Adipocyte (in vitro differentiated cells): ENCODE measurements around the gene CDV3.

Experiments used
- DNase-seq: peaks from one replicate; pipeline ENCODE4 v3.0.0-alpha.2; 2015; ENCODE audit warnings: low read depth
- H3K27me3 ChIP-seq: replicated peaks from 2 replicates; pipeline ENCODE4 v1.7.0; 2013; ENCODE audit warnings: mild to moderate bottlenecking, low read length, moderate library complexity; ENCODE audit not compliant: control insufficient read depth, insufficient read depth
- H3K36me3 ChIP-seq: 2 replicates; pipeline ENCODE4 v1.7.0; 2013; ENCODE audit warnings: low read length, mild to moderate bottlenecking, moderate library complexity; ENCODE audit not compliant: control insufficient read depth, insufficient read depth, severe bottlenecking
- H3K4me1 ChIP-seq: 2 replicates; pipeline ENCODE4 v1.7.0; 2013; ENCODE audit warnings: mild to moderate bottlenecking, low read length, moderate library complexity; ENCODE audit not compliant: control insufficient read depth, insufficient read depth
- H3K4me3 ChIP-seq: 2 replicates; pipeline ENCODE4 v1.7.0; 2013; ENCODE audit warnings: mild to moderate bottlenecking, low read length, moderate library complexity
- H3K9ac ChIP-seq: 2 replicates; pipeline ENCODE4 v1.7.0; 2013; ENCODE audit warnings: mild to moderate bottlenecking, low read length, moderate library complexity
- H3K9me3 ChIP-seq: 2 replicates; pipeline ENCODE4 v1.7.0; 2013; ENCODE audit warnings: mild to moderate bottlenecking, low read length, moderate library complexity; ENCODE audit not compliant: control insufficient read depth

CDV3 gene

GRCh38 chr3:133568294-133569014 is 5.0 kb upstream of the CDV3 start:
- peaks cover 45% of the 10 kb centered on the region for H3K4me1 ChIP-seq
- no peaks in the 10 kb centered on the region for H3K9me3 ChIP-seq
- no peaks in the 10 kb centered on the region for H3K27me3 ChIP-seq
- peak; percentile 66 for DNase-seq
- H3K36me3 ChIP-seq: no peaks in the 10 kb centered on the region
- H3K9ac ChIP-seq: no peak overlapping the region
- no peak overlapping the region for H3K4me3 ChIP-seq

- H3K9me3 ChIP-seq: no peaks in the 10 kb centered on the region
- DNase-seq: peak; percentile 81
Measured at GRCh38 chr3:133570139-133570936, 3.1 kb upstream of the CDV3 start.

GRCh38 chr3:133570937-133571320 is 2.6 kb upstream of the CDV3 start:
- Histone ChIP-seq H3K4me3 (no peak overlapping the region), H3K27me3 (no peaks in the 10 kb centered on the region), H3K9me3 (no peaks in the 10 kb centered on the region), H3K36me3 (peaks cover 8% of the 10 kb centered on the region), H3K4me1 (peaks cover 49% of the 10 kb centered on the region), H3K9ac (no peak overlapping the region)
- DNase-seq: peak; percentile 32

More at GRCh38 chr3:133570139-133570936, 3.1 kb upstream of the CDV3 start:
- Histone ChIP-seq H3K27me3 (no peaks in the 10 kb centered on the region), H3K4me3 (no peak overlapping the region), H3K9ac (peak overlapping the region; percentile 9), H3K4me1 (peaks cover 45% of the 10 kb centered on the region), H3K36me3 (peaks cover 2% of the 10 kb centered on the region)

- H3K9ac ChIP-seq: peak overlapping the region; percentile 72
- no peaks in the 10 kb centered on the region for H3K9me3 ChIP-seq
- peak overlapping the region; percentile 56 for H3K4me3 ChIP-seq
- DNase-seq: no peak
- no peaks in the 10 kb centered on the region for H3K27me3 ChIP-seq
- H3K4me1 ChIP-seq: peaks cover 59% of the 10 kb centered on the region
- peaks cover 18% of the 10 kb centered on the region for H3K36me3 ChIP-seq
Measured at GRCh38 chr3:133572158-133573053, 1.1 kb upstream of the CDV3 start.

- Histone ChIP-seq H3K36me3 (peaks cover 25% of the 10 kb centered on the region), H3K9me3 (no peaks in the 10 kb centered on the region), H3K27me3 (no peaks in the 10 kb centered on the region), H3K9ac (peak overlapping the region; percentile 98), H3K4me3 (peak overlapping the region; percentile 99), H3K4me1 (peaks cover 62% of the 10 kb centered on the region)
- peak; percentile 100 for DNase-seq
Measured at GRCh38 chr3:133573054-133573628, 345 bp upstream of the CDV3 start.

- Histone ChIP-seq H3K9ac (peak overlapping the region; percentile 98), H3K4me1 (peaks cover 60% of the 10 kb centered on the region)
- DNase-seq: peak; percentile 88
Measured at GRCh38 chr3:133574260-133574881, 885 bp downstream of the CDV3 start.

GRCh38 chr3:133575086-133575485 is 1.6 kb downstream of the CDV3 start:
- H3K9me3 ChIP-seq: no peaks in the 10 kb centered on the region
- peak; percentile 44 for DNase-seq
- H3K9ac ChIP-seq: peak overlapping the region; percentile 98
- peaks cover 42% of the 10 kb centered on the region for H3K36me3 ChIP-seq
- H3K4me3 ChIP-seq: peak overlapping the region; percentile 99
- no peaks in the 10 kb centered on the region for H3K27me3 ChIP-seq
- H3K4me1 ChIP-seq: peaks cover 52% of the 10 kb centered on the region

More at GRCh38 chr3:133574260-133574881, 885 bp downstream of the CDV3 start:
- H3K9me3 ChIP-seq: no peaks in the 10 kb centered on the region
- H3K27me3 ChIP-seq: no peaks in the 10 kb centered on the region
- peak overlapping the region; percentile 99 for H3K4me3 ChIP-seq
- peaks cover 38% of the 10 kb centered on the region for H3K36me3 ChIP-seq

- no peak for DNase-seq
- peak overlapping the region; percentile 99 for H3K4me3 ChIP-seq
- no peaks in the 10 kb centered on the region for H3K9me3 ChIP-seq
- peaks cover 42% of the 10 kb centered on the region for H3K4me1 ChIP-seq
- H3K27me3 ChIP-seq: no peaks in the 10 kb centered on the region
- peak overlapping the region; percentile 98 for H3K9ac ChIP-seq
- H3K36me3 ChIP-seq: peaks cover 49% of the 10 kb centered on the region
Measured at GRCh38 chr3:133576169-133576568, 2.7 kb downstream of the CDV3 start.

GRCh38 chr3:133578548-133579191 is 5.2 kb downstream of the CDV3 start:
- peak overlapping the region; percentile 0 for H3K4me3 ChIP-seq
- no peaks in the 10 kb centered on the region for H3K27me3 ChIP-seq
- peak; percentile 57 for DNase-seq
- peak overlapping the region; percentile 6 for H3K9ac ChIP-seq
- H3K36me3 ChIP-seq: peaks cover 74% of the 10 kb centered on the region
- no peaks in the 10 kb centered on the region for H3K9me3 ChIP-seq
- H3K4me1 ChIP-seq: peaks cover 31% of the 10 kb centered on the region

- DNase-seq: no peak
- Histone ChIP-seq H3K27me3 (no peaks in the 10 kb centered on the region), H3K36me3 (peaks cover 93% of the 10 kb centered on the region)
Measured at GRCh38 chr3:133583396-133583795, 9.9 kb downstream of the CDV3 start.

More at GRCh38 chr3:133583396-133583795, 9.9 kb downstream of the CDV3 start:
- Histone ChIP-seq H3K4me1 (peaks cover 10% of the 10 kb centered on the region), H3K4me3 (no peak overlapping the region), H3K9ac (no peak overlapping the region), H3K9me3 (no peaks in the 10 kb centered on the region)
